Stomach (tissue), 4 donors: ENCODE data around the gene CACNA1I.

ENCODE experiments used
- POLR2A ChIP-seq, 4 donors: fragments of 450-650 bp; IDR thresholded peaks; one replicate each; pipeline ENCODE4 v1.6.1; 2016; ENCODE audit warnings: antibody characterized with exemption in 4 of 4, control low read depth in 2 of 4, mild to moderate bottlenecking in 1 of 4, moderate library complexity in 1 of 4
- POLR2AphosphoS5 ChIP-seq, 3 donors: sonication (generic); formaldehyde crosslinking; IDR thresholded peaks; one replicate each; pipeline ENCODE4 v1.6.1; 2016; ENCODE audit warnings: antibody characterized with exemption in 3 of 3
- TF ChIP-seq, protein P1 (sequence below), 7 experiments: fragments of 450-650 bp in 4 of 7; fragments of 200-600 bp in 3 of 7; sonication (generic) in 3 of 7; IDR thresholded peaks; one replicate each; pipeline ENCODE4 v1.5.1; 2016 to 2019; ENCODE audit warnings: antibody characterized with exemption in 7 of 7, control low read depth in 2 of 7, mild to moderate bottlenecking in 1 of 7

GRCh38 chr22:39545386-39546365 lies 24.9 kb upstream of the CACNA1I start:
- TF ChIP-seq, protein P1, sequence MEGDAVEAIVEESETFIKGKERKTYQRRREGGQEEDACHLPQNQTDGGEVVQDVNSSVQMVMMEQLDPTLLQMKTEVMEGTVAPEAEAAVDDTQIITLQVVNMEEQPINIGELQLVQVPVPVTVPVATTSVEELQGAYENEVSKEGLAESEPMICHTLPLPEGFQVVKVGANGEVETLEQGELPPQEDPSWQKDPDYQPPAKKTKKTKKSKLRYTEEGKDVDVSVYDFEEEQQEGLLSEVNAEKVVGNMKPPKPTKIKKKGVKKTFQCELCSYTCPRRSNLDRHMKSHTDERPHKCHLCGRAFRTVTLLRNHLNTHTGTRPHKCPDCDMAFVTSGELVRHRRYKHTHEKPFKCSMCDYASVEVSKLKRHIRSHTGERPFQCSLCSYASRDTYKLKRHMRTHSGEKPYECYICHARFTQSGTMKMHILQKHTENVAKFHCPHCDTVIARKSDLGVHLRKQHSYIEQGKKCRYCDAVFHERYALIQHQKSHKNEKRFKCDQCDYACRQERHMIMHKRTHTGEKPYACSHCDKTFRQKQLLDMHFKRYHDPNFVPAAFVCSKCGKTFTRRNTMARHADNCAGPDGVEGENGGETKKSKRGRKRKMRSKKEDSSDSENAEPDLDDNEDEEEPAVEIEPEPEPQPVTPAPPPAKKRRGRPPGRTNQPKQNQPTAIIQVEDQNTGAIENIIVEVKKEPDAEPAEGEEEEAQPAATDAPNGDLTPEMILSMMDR (IDR thresholded peaks at IDR 0.05), result no peak
- no peak for TF ChIP-seq POLR2AphosphoS5 (IDR thresholded peaks at IDR 0.05)
- no peak for TF ChIP-seq POLR2A (IDR thresholded peaks at IDR 0.05)
